Thyroid gland (tissue), 4 donors: ENCODE measurements around the gene LGR4. TPM values are rescaled to one million over a fixed set of nuclear protein-coding genes. Genes with fewer than 3 reads are reported as not detected.

ENCODE experiments used
- DNase-seq, 2 donors: peaks; one replicate each; pipeline ENCODE4 v3.0.0-alpha.2; 2019
- H3K27ac ChIP-seq, 3 donors: fragments of 200-600 bp; sonication (generic); 1 replicate in 2 of 3; 2 replicates in 1 of 3; pipeline ENCODE4 v1.5.1; 2016 to 2019; ENCODE audit warnings: mild to moderate bottlenecking in 1 of 3, moderate library complexity in 1 of 3
- H3K27me3 ChIP-seq: fragments of 200-600 bp; sonication (generic); one replicate; pipeline ENCODE4 v1.5.1; 2019
- H3K36me3 ChIP-seq, 2 donors: fragments of 200-600 bp; sonication (generic); one replicate each; pipeline ENCODE4 v1.5.1; 2016 to 2019
- H3K4me1 ChIP-seq, 2 donors: fragments of 200-600 bp; sonication (generic); one replicate each; pipeline ENCODE4 v1.5.1; 2017 to 2019
- H3K4me3 ChIP-seq, 3 donors: fragments of 200-600 bp; sonication (generic); replicated peaks in 1 of 3; 1 replicate in 2 of 3; 2 replicates in 1 of 3; pipeline ENCODE4 v1.5.1; 2016; ENCODE audit warnings: mild to moderate bottlenecking in 1 of 3
- H3K9me3 ChIP-seq: fragments of 200-600 bp; sonication (generic); one replicate; pipeline ENCODE4 v1.5.1; 2017
- CTCF ChIP-seq, 6 experiments: fragments of 200-600 bp in 3 of 6; fragments of 450-650 bp in 3 of 6; sonication (generic) in 3 of 6; IDR thresholded peaks; one replicate each; pipeline ENCODE4 v1.5.1; 2016 to 2019; ENCODE audit warnings: antibody characterized with exemption in 6 of 6, mild to moderate bottlenecking in 2 of 6, inconsistent platforms in 1 of 6, moderate library complexity in 1 of 6
- POLR2A ChIP-seq, 2 donors: fragments of 450-650 bp; IDR thresholded peaks; one replicate each; pipeline ENCODE4 v1.6.1; 2017; ENCODE audit warnings: antibody characterized with exemption in 2 of 2, mild to moderate bottlenecking in 2 of 2, moderate library complexity in 1 of 2
- WGBS, 2 donors: methylation state at CpG; one replicate each; pipeline ENCODE4 v1.1.5; 2017; 5-methylcytosine and 5-hydroxymethylcytosine counted together
- intact Hi-C: fragments of 100-400 bp; cut with DNase I; formaldehyde crosslinking; loops from one replicate; pipeline ENCODE4 v1.15.1; 2023
- total RNA-seq, 4 donors: library from RNA; depleted of rRNA; stranded (reverse); fragments of >200 nt; gene quantifications; one replicate each; pipeline ENCODE4 v1.2.3, GENCODE V29; 2016

The LGR4 gene
- total RNA-seq, 4 donors from 2014 or later: 40.8 to 62.1 (median 50.2) TPM

DNA sequence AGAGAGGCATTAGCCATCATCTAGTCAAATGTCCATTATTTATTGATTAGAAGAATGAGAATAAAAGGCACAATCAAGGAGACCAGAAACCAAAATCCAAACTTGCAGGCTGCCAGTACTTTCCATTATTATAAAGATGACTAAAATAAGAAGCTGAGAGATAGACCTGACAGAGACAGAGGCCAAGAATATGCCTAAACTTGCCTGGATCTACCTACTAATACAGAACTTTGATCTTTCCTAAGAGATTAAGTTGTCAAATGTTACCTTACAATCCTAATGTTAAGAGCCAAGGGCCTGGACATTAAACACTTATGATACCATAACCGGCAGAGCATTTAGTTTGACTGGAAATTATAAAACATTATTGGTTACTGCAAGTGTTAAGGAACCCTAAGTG is 6.2 kb downstream of the LGR4 start:
- intact Hi-C loops: no loop called here
- H3K9me3 ChIP-seq: no peaks in the 10 kb centered on the region
- no peaks in the 10 kb centered on the region for H3K27me3 ChIP-seq
- no peak for DNase-seq
- WGBS, 2 donors: 66 to 76% methylated on average over 1 of the region's 1 CpG
- H3K27ac ChIP-seq: peak overlapping the region; percentile 52 to 86 (median 74)
- H3K4me3 ChIP-seq: no peak overlapping the region
- TF ChIP-seq POLR2A (IDR thresholded peaks at IDR 0.05) (no peak), CTCF (IDR thresholded peaks at IDR 0.05) (no peak)
- no peaks in the 10 kb centered on the region for H3K36me3 ChIP-seq
- H3K4me1 ChIP-seq: peaks cover 53 to 78% of the 10 kb centered on the region in 2 donors

- WGBS, 2 donors: 83 to 89% methylated on average over 3 of the region's 3 CpGs
- no peak for DNase-seq
- TF ChIP-seq POLR2A (IDR thresholded peaks at IDR 0.05) (no peak), CTCF (IDR thresholded peaks at IDR 0.05) (no peak)
- Histone ChIP-seq H3K27me3 (no peaks in the 10 kb centered on the region), H3K27ac (peak overlapping the region; percentile 52 to 86 (median 74)), H3K9me3 (no peaks in the 10 kb centered on the region), H3K4me1 (peaks cover 51 to 73% of the 10 kb centered on the region in 2 donors), H3K36me3 (no peaks in the 10 kb centered on the region), H3K4me3 (no peak overlapping the region)
- intact Hi-C loops: no loop called here
These were observed 7.0 kb downstream of the LGR4 start for GRCh38 chr11:27465629-27466028.

DNA sequence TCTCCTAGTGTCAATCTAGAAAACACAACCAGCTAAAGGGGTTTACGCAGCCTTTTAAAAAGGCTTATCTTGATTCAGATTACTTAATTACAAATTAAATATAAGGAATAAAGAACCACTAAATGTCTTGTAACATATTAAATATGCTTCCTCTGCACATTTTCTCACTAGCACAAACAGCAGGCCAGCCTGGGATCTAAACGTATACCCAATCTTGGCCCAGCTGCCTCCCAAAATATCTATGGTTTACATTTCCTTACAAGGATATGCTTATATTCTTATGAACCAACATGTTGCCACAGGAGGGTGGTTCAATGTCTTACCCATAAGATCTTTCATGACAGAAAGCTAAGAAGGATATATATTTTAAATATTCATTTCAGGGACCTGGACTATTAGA is 7.7 kb downstream of the LGR4 start:
- H3K9me3 ChIP-seq: no peaks in the 10 kb centered on the region
- no peak for DNase-seq
- no peak overlapping the region for H3K4me3 ChIP-seq
- H3K27ac ChIP-seq: peak overlapping the region; percentile 52 to 86 (median 74)
- H3K36me3 ChIP-seq: no peaks in the 10 kb centered on the region
- intact Hi-C loops: no loop called here
- WGBS, 2 donors: 62 to 71% methylated on average over 2 of the region's 2 CpGs
- TF ChIP-seq POLR2A (IDR thresholded peaks at IDR 0.05) (no peak), CTCF (IDR thresholded peaks at IDR 0.05) (no peak)
- no peaks in the 10 kb centered on the region for H3K27me3 ChIP-seq
- H3K4me1 ChIP-seq: peaks cover 46 to 69% of the 10 kb centered on the region in 2 donors

DNA sequence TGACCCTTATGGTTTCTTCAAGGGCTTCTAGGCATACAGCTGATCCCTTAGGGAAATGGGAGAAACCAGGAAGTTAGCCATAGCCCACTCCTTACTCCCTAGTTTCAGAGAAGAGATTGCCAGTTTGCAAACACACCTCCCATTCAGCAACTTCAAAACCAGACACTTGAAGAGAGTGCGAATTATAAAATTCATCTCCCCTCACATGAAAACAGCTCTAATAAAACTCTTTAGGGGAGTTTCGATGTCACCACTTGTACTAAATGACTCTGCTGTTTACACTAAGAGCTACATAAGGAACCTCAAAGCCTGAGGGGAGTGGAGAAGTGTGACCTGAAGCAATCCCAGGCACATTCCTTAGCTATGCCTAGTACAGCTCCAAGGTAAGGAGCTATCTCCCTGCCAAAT is 8.3 kb downstream of the LGR4 start:
- intact Hi-C loops: no loop called here
- TF ChIP-seq CTCF (IDR thresholded peaks at IDR 0.05): no peak
- no peak for TF ChIP-seq POLR2A (IDR thresholded peaks at IDR 0.05)
- H3K36me3 ChIP-seq: no peaks in the 10 kb centered on the region
- H3K4me3 ChIP-seq: no peak overlapping the region
- peaks cover 40 to 62% of the 10 kb centered on the region in 2 donors for H3K4me1 ChIP-seq
- WGBS, 2 donors: 27 to 32% methylated on average over 2 of the region's 2 CpGs
- H3K9me3 ChIP-seq: no peaks in the 10 kb centered on the region
- H3K27me3 ChIP-seq: no peaks in the 10 kb centered on the region
- peak overlapping the region; percentile 52 to 86 (median 74) for H3K27ac ChIP-seq
- DNase-seq: peak; percentile 46 to 51

GRCh38 chr11:27462543-27462942 is 10.0 kb downstream of the LGR4 start:
- H3K4me1 ChIP-seq: peaks cover 23 to 45% of the 10 kb centered on the region in 2 donors
- intact Hi-C loops: no loop called here
- no peak for DNase-seq
- no peak overlapping the region for H3K27ac ChIP-seq
- no peaks in the 10 kb centered on the region for H3K36me3 ChIP-seq
- 84 to 85% methylated on average over 5 of the region's 5 CpGs for WGBS, 2 donors
- H3K9me3 ChIP-seq: no peaks in the 10 kb centered on the region
- TF ChIP-seq CTCF (IDR thresholded peaks at IDR 0.05) (no peak), POLR2A (IDR thresholded peaks at IDR 0.05) (no peak)
- no peaks in the 10 kb centered on the region for H3K27me3 ChIP-seq
- no peak overlapping the region for H3K4me3 ChIP-seq
